OCI-LY1 (cell line): Measurements from ENCODE around the gene EIF5.

Experiments
- H2AFZ ChIP-seq: fragments of 200-600 bp; sonication (generic), shearing (Covaris generic); 2 replicates; pipeline ENCODE4 v1.6.0; 2014; ENCODE audit warnings: antibody characterized with exemption, mild to moderate bottlenecking, low read length
- H3F3A ChIP-seq: fragments of 200-600 bp; sonication (generic), shearing (Covaris generic); 2 replicates; pipeline ENCODE4 v1.6.0; 2014; ENCODE audit warnings: mild to moderate bottlenecking, antibody characterized with exemption, low read length, moderate library complexity; ENCODE audit not compliant: insufficient read depth
- H3K27ac ChIP-seq: fragments of 200-600 bp; sonication (generic); 2 replicates; pipeline ENCODE4 v1.5.1; 2014; ENCODE audit warnings: low read length, mixed run types, mild to moderate bottlenecking, low read depth; ENCODE audit not compliant: poor library complexity, severe bottlenecking
- H3K27me3 ChIP-seq: fragments of 200-600 bp; sonication (generic); 2 replicates; pipeline ENCODE4 v1.6.0; 2014; ENCODE audit warnings: antibody characterized with exemption, mild to moderate bottlenecking, low read length, moderate library complexity; ENCODE audit not compliant: insufficient read depth
- H3K36me3 ChIP-seq: fragments of 200-600 bp; sonication (generic); 2 replicates; pipeline ENCODE4 v1.6.1; 2014; ENCODE audit warnings: mild to moderate bottlenecking, antibody characterized with exemption, low read length, moderate library complexity, mixed read lengths; ENCODE audit not compliant: insufficient read depth
- H3K4me1 ChIP-seq: fragments of 200-600 bp; sonication (generic); 2 replicates; pipeline ENCODE4 v1.5.1; 2014; ENCODE audit warnings: mild to moderate bottlenecking, low read length, moderate library complexity; ENCODE audit not compliant: insufficient read depth, severe bottlenecking
- H3K4me2 ChIP-seq: fragments of 200-600 bp; sonication (generic), shearing (Covaris generic); 2 replicates; pipeline ENCODE4 v1.6.1; 2014; ENCODE audit warnings: low read length
- H3K4me3 ChIP-seq: fragments of 200-600 bp; sonication (generic); 2 replicates; pipeline ENCODE4 v1.5.1; 2014; ENCODE audit warnings: low read length, low read depth, mild to moderate bottlenecking, mixed read lengths; ENCODE audit not compliant: poor library complexity, severe bottlenecking
- H3K79me2 ChIP-seq: fragments of 200-600 bp; shearing (Covaris generic); 2 replicates; pipeline ENCODE4 v1.6.1; 2016; ENCODE audit warnings: mixed run types, low read length, mixed read lengths; ENCODE audit not compliant: insufficient read depth
- H3K9ac ChIP-seq: fragments of 200-600 bp; sonication (generic), shearing (Covaris generic); 2 replicates; pipeline ENCODE4 v1.6.1; 2014; ENCODE audit warnings: mild to moderate bottlenecking, low read length, mixed read lengths
- H3K9me2 ChIP-seq: fragments of 200-600 bp; sonication (generic), shearing (Covaris generic); 2 replicates; pipeline ENCODE4 v1.6.1; 2014; ENCODE audit warnings: low read depth, mild to moderate bottlenecking, low read length, mixed read lengths
- H3K9me3 ChIP-seq: fragments of 200-600 bp; shearing (Covaris generic); 2 replicates; pipeline ENCODE4 v1.6.1; 2014; ENCODE audit warnings: low read length, mixed read lengths
- H4K20me1 ChIP-seq: fragments of 200-600 bp; sonication (generic), shearing (Covaris generic); 2 replicates; pipeline ENCODE4 v1.6.0; 2016; ENCODE audit warnings: mild to moderate bottlenecking, low read length; ENCODE audit not compliant: insufficient read depth
- EZH2 ChIP-seq: fragments of 200-600 bp; sonication (generic), shearing (Covaris generic); IDR thresholded peaks from 2 replicates; pipeline ENCODE4 v1.8.0; 2017; ENCODE audit warnings: borderline replicate concordance, mixed run types, mild to moderate bottlenecking, antibody characterized with exemption, low read length, moderate library complexity, mixed read lengths
- TF ChIP-seq, protein P1 (sequence below): fragments of 200-600 bp; sonication (generic), shearing (Covaris generic); IDR thresholded peaks from 2 replicates; pipeline ENCODE4 v1.5.1; 2017; ENCODE audit warnings: mild to moderate bottlenecking, antibody characterized with exemption, low read length, moderate library complexity, mixed read lengths

Gene EIF5

DNA sequence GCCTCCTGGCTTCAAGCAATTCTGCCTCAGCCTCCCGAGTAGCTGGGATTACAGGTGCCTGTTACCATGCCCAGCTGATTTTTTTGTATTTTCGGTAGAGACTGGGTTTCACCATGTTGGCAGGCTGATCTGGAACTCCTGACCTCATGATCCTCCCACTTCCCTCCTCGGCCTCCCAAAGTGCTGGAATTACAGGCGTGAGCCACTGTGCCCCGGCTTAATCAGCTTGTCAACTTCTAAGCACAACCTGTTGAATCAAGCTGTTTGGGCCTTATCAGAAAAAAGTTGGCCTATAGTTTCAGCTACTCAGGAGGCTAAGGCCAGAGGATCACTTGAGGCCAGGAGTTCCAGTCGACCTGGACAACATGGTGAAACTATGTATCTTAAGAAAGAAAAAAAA lies 59.0 kb downstream of the EIF5 start:
- Histone ChIP-seq H3K27ac (no peak overlapping the region), H4K20me1 (peaks cover 6% of the 10 kb centered on the region), H3F3A (peaks cover 4% of the 10 kb centered on the region), H3K9me3 (no peaks in the 10 kb centered on the region), H3K4me2 (no peak overlapping the region), H3K79me2 (peaks cover 92% of the 10 kb centered on the region), H2AFZ (no peak overlapping the region), H3K4me3 (no peak overlapping the region), H3K27me3 (no peaks in the 10 kb centered on the region), H3K4me1 (peaks cover 61% of the 10 kb centered on the region), H3K36me3 (no peaks in the 10 kb centered on the region; the same call in 1 of the 2 replicates), H3K9me2 (no peaks in the 10 kb centered on the region), H3K9ac (no peak overlapping the region)
- no peak for TF ChIP-seq EZH2
- TF ChIP-seq, protein P1, sequence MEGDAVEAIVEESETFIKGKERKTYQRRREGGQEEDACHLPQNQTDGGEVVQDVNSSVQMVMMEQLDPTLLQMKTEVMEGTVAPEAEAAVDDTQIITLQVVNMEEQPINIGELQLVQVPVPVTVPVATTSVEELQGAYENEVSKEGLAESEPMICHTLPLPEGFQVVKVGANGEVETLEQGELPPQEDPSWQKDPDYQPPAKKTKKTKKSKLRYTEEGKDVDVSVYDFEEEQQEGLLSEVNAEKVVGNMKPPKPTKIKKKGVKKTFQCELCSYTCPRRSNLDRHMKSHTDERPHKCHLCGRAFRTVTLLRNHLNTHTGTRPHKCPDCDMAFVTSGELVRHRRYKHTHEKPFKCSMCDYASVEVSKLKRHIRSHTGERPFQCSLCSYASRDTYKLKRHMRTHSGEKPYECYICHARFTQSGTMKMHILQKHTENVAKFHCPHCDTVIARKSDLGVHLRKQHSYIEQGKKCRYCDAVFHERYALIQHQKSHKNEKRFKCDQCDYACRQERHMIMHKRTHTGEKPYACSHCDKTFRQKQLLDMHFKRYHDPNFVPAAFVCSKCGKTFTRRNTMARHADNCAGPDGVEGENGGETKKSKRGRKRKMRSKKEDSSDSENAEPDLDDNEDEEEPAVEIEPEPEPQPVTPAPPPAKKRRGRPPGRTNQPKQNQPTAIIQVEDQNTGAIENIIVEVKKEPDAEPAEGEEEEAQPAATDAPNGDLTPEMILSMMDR: no peak

DNA sequence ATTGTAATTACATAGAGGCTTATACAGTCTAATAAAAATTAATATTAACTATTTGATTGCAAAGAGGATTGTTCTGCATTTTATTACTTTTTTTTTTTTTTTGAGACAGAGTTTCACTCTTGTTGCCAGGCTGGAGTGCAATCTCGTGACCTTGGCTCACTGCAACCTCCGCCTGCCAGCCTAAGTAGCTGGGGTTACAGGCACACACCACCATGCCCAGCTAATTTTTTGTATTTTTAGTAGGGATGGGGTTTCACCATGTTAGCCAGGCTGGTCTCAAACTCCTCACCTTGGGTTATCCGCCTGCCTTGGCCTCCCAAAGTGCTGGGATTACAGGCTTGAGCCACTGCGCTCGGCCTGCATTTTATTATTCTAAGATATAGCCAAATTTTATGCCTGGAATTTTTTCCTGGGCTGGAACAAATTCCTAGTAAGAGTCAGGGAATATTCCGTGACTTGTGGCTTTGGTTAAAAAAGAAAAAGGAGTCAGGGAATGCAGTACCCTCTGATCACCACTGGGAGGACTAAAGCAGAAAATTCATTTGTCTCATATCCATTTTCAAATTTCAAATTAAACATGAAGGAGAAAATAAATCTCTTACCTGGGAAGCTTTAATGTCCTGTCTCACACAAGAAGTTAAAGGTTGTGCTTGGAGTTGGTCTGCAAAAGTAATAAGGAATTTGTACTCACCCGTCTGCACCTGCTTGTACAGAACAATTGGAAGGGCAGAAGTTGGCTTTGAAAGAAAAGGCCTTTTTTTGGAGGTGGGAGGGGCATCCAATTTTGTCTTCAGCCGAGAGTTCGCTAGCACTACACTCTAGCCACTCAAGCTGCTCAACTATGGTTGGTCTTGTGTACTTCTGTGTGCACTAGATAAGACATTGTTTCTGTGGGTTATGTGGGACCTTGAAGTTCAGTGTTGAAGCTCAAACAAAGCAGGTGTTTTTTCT lies 59.9 kb downstream of the EIF5 start:
- H3K27me3 ChIP-seq: no peaks in the 10 kb centered on the region
- H4K20me1 ChIP-seq: peaks cover 6% of the 10 kb centered on the region
- H3K4me2 ChIP-seq: peak overlapping the region; percentile 57

More for the DNA sequence above, 59.9 kb downstream of the EIF5 start:
- Histone ChIP-seq H3K36me3 (no peaks in the 10 kb centered on the region), H3K4me3 (peak overlapping the region; percentile 8), H3K79me2 (peaks cover 92% of the 10 kb centered on the region), H2AFZ (no peak overlapping the region), H3K9me3 (no peaks in the 10 kb centered on the region), H3K9ac (no peak overlapping the region), H3F3A (peaks cover 4% of the 10 kb centered on the region), H3K4me1 (peaks cover 62% of the 10 kb centered on the region), H3K9me2 (no peaks in the 10 kb centered on the region), H3K27ac (peak overlapping the region; percentile 46)
- TF ChIP-seq EZH2: no peak
- TF ChIP-seq, protein P1: peak; percentile 87
